GM19467 (cell line): ENCODE results near the gene ARHGEF37.
"Not testable (repeated sequence)": the region's sequence is repeated elsewhere in the genome, so short reads cannot be mapped to it uniquely, and the experiment has no call there.

Experiments used
- ATAC-seq: cut with Tn5 transposase; IDR thresholded peaks from one replicate; pipeline ENCODE4 v1.9.1; 2021; ENCODE audit warnings: mild to moderate bottlenecking, moderate library complexity; ENCODE audit not compliant: unreplicated experiment

Gene ARHGEF37

GRCh38 chr5:149669273-149669672, 88.0 kb downstream of the ARHGEF37 start:
- not testable (repeated sequence) for ATAC-seq

GRCh38 chr5:149671544-149671943, 90.2 kb downstream of the ARHGEF37 start:
- no peak for ATAC-seq

GRCh38 chr5:149672701-149673476, 91.6 kb downstream of the ARHGEF37 start:
- ATAC-seq: no peak

GRCh38 chr5:149674686-149675085, 93.4 kb downstream of the ARHGEF37 start:
- ATAC-seq: no peak

- ATAC-seq: no peak
These were observed 94.4 kb downstream of the ARHGEF37 start for GRCh38 chr5:149675610-149676201.

- ATAC-seq: no peak
These were observed 96.4 kb downstream of the ARHGEF37 start for GRCh38 chr5:149677731-149678130.

- ATAC-seq: peak; percentile 24
These were observed 98.8 kb downstream of the ARHGEF37 start for GRCh38 chr5:149679876-149680809.

GRCh38 chr5:149680810-149681221, 99.5 kb downstream of the ARHGEF37 start:
- peak; percentile 99 for ATAC-seq

- ATAC-seq: no peak
These were observed 100.0 kb downstream of the ARHGEF37 start for GRCh38 chr5:149681252-149681651.

GRCh38 chr5:149681922-149682321, 100.6 kb downstream of the ARHGEF37 start:
- no peak for ATAC-seq

GRCh38 chr5:149682532-149683075, 101.3 kb downstream of the ARHGEF37 start:
- ATAC-seq: no peak

GRCh38 chr5:149683964-149684363, 102.7 kb downstream of the ARHGEF37 start:
- ATAC-seq: no peak

GRCh38 chr5:149684371-149684770, 103.1 kb downstream of the ARHGEF37 start:
- no peak for ATAC-seq
